Activated CD8-positive, alpha-beta T cell treated with anti-CD3 and anti-CD28 coated beads for 36 hours (primary cell): ENCODE measurements around the gene OSBP. TPM values are rescaled to one million over a fixed set of nuclear protein-coding genes. Genes with fewer than 3 reads are reported as not detected.

Source experiments
- ATAC-seq: fragments of 200-7000 bp; cut with Tn5 transposase; one replicate; pipeline ENCODE4 v1.10.0; 2021; ENCODE audit warnings: mild to moderate bottlenecking, moderate library complexity
- CTCF ChIA-PET: fragments of 350-600 bp; sonication (Branson Sonifier 250); formaldehyde crosslinking; loops from one replicate; lab custom pipeline; 2021; ENCODE audit warnings: antibody characterized with exemption; lab: Charles Lee
- POLR2A ChIA-PET: fragments of 350-600 bp; sonication (Branson Sonifier 250); formaldehyde crosslinking; loops from one replicate; lab custom pipeline; 2021; ENCODE audit warnings: antibody characterized with exemption; lab: Charles Lee
- DNase-seq: peaks from one replicate; pipeline ENCODE4 v3.0.0-alpha.2; 2020
- H3K27ac Mint-ChIP-seq: one replicate; pipeline ENCODE4 v1.8.0; 2021; ENCODE audit warnings: mild to moderate bottlenecking, mixed read lengths
- H3K27me3 Mint-ChIP-seq: one replicate; pipeline ENCODE4 v1.8.0; 2021; ENCODE audit warnings: mixed read lengths
- H3K36me3 Mint-ChIP-seq: one replicate; pipeline ENCODE4 v1.8.0; 2021; ENCODE audit warnings: low read depth, mixed read lengths
- H3K4me1 Mint-ChIP-seq: one replicate; pipeline ENCODE4 v1.8.0; 2021; ENCODE audit warnings: low read depth, mixed read lengths
- H3K4me3 Mint-ChIP-seq: one replicate; pipeline ENCODE4 v1.8.0; 2021; ENCODE audit warnings: mild to moderate bottlenecking, moderate library complexity, mixed read lengths
- H3K9me3 Mint-ChIP-seq: one replicate; pipeline ENCODE4 v1.8.0; 2021; ENCODE audit warnings: mixed read lengths
- CTCF ChIP-seq: fragments of 200-600 bp; IDR thresholded peaks from one replicate; pipeline ENCODE4 v1.8.0; 2022; ENCODE audit warnings: antibody characterized with exemption, mild to moderate bottlenecking
- intact Hi-C: fragments of 100-400 bp; cut with micrococcal nuclease; formaldehyde crosslinking; loops from one replicate; pipeline ENCODE4 v1.10.0; 2022
- microRNA-seq: library from miRNA; unstranded; fragments of <30 nt; microRNA quantifications from one replicate; pipeline ENCODE4 v1.2.0, GENCODE V29; 2022; ENCODE audit warnings: borderline microRNAs expressed, borderline replicate concordance
- total RNA-seq, 2 experiments: library from RNA; stranded (reverse); gene quantifications; one replicate each; pipeline ENCODE4 v1.2.3, GENCODE V29; 2021

Gene OSBP
- total RNA-seq, 2 experiments from 2014 or later, result 38.1 to 41.0 TPM

- intact Hi-C loops, result loop anchor here (10.0 kb wide), 1 partner anchor 263 kb away; no protein-coding TSS in a partner anchor
- Mint-ChIP-seq H3K4me3 (no peak overlapping the region), H3K36me3 (no peaks in the 10 kb centered on the region), H3K4me1 (peaks cover 6% of the 10 kb centered on the region), H3K9me3 (no peaks in the 10 kb centered on the region), H3K27me3 (no peaks in the 10 kb centered on the region), H3K27ac (no peak overlapping the region)
- no peak for ATAC-seq
- ChIA-PET POLR2A (interaction anchor here (0.7 kb wide), 1 partner anchor 21 kb away, joined by 4 read pairs; no protein-coding TSS in a partner anchor), CTCF (no interaction called here)
- DNase-seq, result no peak
- no peak for TF ChIP-seq CTCF
These were observed 73.3 kb downstream of the OSBP start for GRCh38 chr11:59542142-59542810.

GRCh38 chr11:59534676-59535075 lies 80.9 kb downstream of the OSBP start:
- peaks cover 10% of the 10 kb centered on the region for H3K4me1 Mint-ChIP-seq

GRCh38 chr11:59532620-59533019 lies 83.0 kb downstream of the OSBP start:
- DNase-seq, result no peak
- no peak for ATAC-seq
- peaks cover 2% of the 10 kb centered on the region for H3K27me3 Mint-ChIP-seq
- peaks cover 6% of the 10 kb centered on the region for H3K4me1 Mint-ChIP-seq
- H3K27ac Mint-ChIP-seq, result no peak overlapping the region
- POLR2A ChIA-PET, result no interaction called here
- no peak overlapping the region for H3K4me3 Mint-ChIP-seq
- no peaks in the 10 kb centered on the region for H3K9me3 Mint-ChIP-seq
- TF ChIP-seq CTCF, result no peak
- H3K36me3 Mint-ChIP-seq, result no peaks in the 10 kb centered on the region
- CTCF ChIA-PET, result interaction anchor here (0.6 kb wide), 1 partner anchor 142 kb away, joined by 3 read pairs; no protein-coding TSS in a partner anchor
- intact Hi-C loops, result no loop called here

More at GRCh38 chr11:59534676-59535075, 80.9 kb downstream of the OSBP start:
- no peak overlapping the region for H3K27ac Mint-ChIP-seq
- no peak overlapping the region for H3K4me3 Mint-ChIP-seq
- ATAC-seq, result no peak
- intact Hi-C loops, result no loop called here
- no peak for TF ChIP-seq CTCF
- no peak for DNase-seq
- no peaks in the 10 kb centered on the region for H3K36me3 Mint-ChIP-seq
- H3K27me3 Mint-ChIP-seq, result peaks cover 2% of the 10 kb centered on the region
- CTCF ChIA-PET, result interaction anchor here (1.2 to 1.4 kb wide), 2 partner anchors 105 to 145 kb away, joined by 3 read pairs; no protein-coding TSS in a partner anchor
- POLR2A ChIA-PET, result no interaction called here
- H3K9me3 Mint-ChIP-seq, result no peaks in the 10 kb centered on the region

- POLR2A ChIA-PET, result no interaction called here
- CTCF ChIA-PET, result interaction anchor here (2.4 kb wide), 1 partner anchor 8 kb away, joined by 11 read pairs; no protein-coding TSS in a partner anchor
- peaks cover 2% of the 10 kb centered on the region for H3K27me3 Mint-ChIP-seq
- H3K4me3 Mint-ChIP-seq, result no peak overlapping the region
- ATAC-seq (no peak), DNase-seq (no peak)
- no peaks in the 10 kb centered on the region for H3K9me3 Mint-ChIP-seq
- intact Hi-C loops, result no loop called here
- H3K4me1 Mint-ChIP-seq, result no peaks in the 10 kb centered on the region
- no peak for TF ChIP-seq CTCF
- no peaks in the 10 kb centered on the region for H3K36me3 Mint-ChIP-seq
- H3K27ac Mint-ChIP-seq, result no peak overlapping the region
These were observed 86.9 kb downstream of the OSBP start for GRCh38 chr11:59528711-59529110.

Small RNA genes within 50 kb of the gene (microRNA-seq; reads per million reads assigned to microRNA genes)
- not detected for gene MIR3162

Other genes with a start within 250 kb of the OSBP start
- gene OR5A2, start 189.4 kb downstream of the OSBP start, total RNA-seq, result not detected
- not detected for gene OR5A1, start 179.3 kb downstream of the OSBP start, total RNA-seq
- gene OR4D6, start 158.8 kb downstream of the OSBP start, total RNA-seq, result not detected
- not detected for gene OR4D10, start 142.5 kb downstream of the OSBP start, total RNA-seq
- gene OR4D11, start 112.2 kb downstream of the OSBP start, total RNA-seq, result not detected
- not detected for gene OR4D9, start 104.2 kb downstream of the OSBP start, total RNA-seq
- gene PATL1, start 53.3 kb upstream of the OSBP start, total RNA-seq, result 10 to 100 TPM; 59.5 to 60.6 TPM
- gene OR10V1, start 98.1 kb upstream of the OSBP start, total RNA-seq, result not detected
- gene STX3, start 139.6 kb upstream of the OSBP start, total RNA-seq, result 1 to 10 TPM; 8.3 to 9.5 TPM
- gene MRPL16, start 195.0 kb upstream of the OSBP start, total RNA-seq, result 10 to 100 TPM; 76.4 to 78.7 TPM
- not detected for gene CBLIF, start 229.7 kb upstream of the OSBP start, total RNA-seq